K562 (cell line): Measurements from ENCODE around the gene ACTRT3. TPM values are rescaled to one million over a fixed set of nuclear protein-coding genes. Genes with fewer than 3 reads are reported as not detected.
A peak's percentile ranks its signal among the peaks of the same experiment; 100 is the strongest.

Source experiments
- ATF1 ChIP-seq, 2 experiments: fragments of 450-650 bp in 1 of 2; IDR thresholded peaks; 2 replicates each; pipeline ENCODE4 v1.6.1; 2016; ENCODE audit warnings: missing compliant biosample characterization in 1 of 2, missing genetic modification characterization in 1 of 2
- DPF2 ChIP-seq: fragments of 450-650 bp; IDR thresholded peaks from 2 replicates; pipeline ENCODE4 v1.6.1; 2016
- KAT2B ChIP-seq: IDR thresholded peaks from one replicate; pipeline ENCODE4 v1.6.1; 2012; ENCODE audit warnings: low read depth, mild to moderate bottlenecking, control low read depth, inconsistent platforms, low read length, moderate library complexity
- NFYB ChIP-seq: IDR thresholded peaks from 2 replicates; pipeline ENCODE4 v1.6.1; 2011; ENCODE audit warnings: mild to moderate bottlenecking, moderate library complexity; ENCODE audit not compliant: insufficient read length; ENCODE audit errors: extremely low read depth
- RHOXF2B ChIP-seq: fragments of 250-450 bp; sonication (Bioruptor Pico); conservative IDR thresholded peaks from 2 replicates; pipeline ENCODE4 v1.5.1; 2021
- RNF2 ChIP-seq: sonication (generic); IDR thresholded peaks from 2 replicates; pipeline ENCODE4 v1.6.1; 2016
- TRIM24 ChIP-seq, 2 experiments: fragments of 450-650 bp; IDR thresholded peaks; 2 replicates each; pipeline ENCODE4 v1.6.1; 2016
- YY1 ChIP-seq, 3 experiments: IDR thresholded peaks; 2 replicates each; pipeline ENCODE4 v1.6.1; 2011; ENCODE audit warnings: low read length in 2 of 3, mild to moderate bottlenecking in 2 of 3, moderate library complexity in 2 of 3, borderline replicate concordance in 1 of 3, control low read depth in 1 of 3, low read depth in 1 of 3; ENCODE audit not compliant: insufficient read depth in 3 of 3, insufficient replicate concordance in 2 of 3, control insufficient read depth in 1 of 3, insufficient read length in 1 of 3; ENCODE audit errors: extremely low read depth in 1 of 3
- ZNF766 ChIP-seq: fragments of 200-800 bp; sonication (Bioruptor generic); conservative IDR thresholded peaks from 2 replicates; pipeline ENCODE4 v1.6.1; 2016; ENCODE audit warnings: missing genetic modification characterization, missing compliant biosample characterization
- polyA plus RNA-seq, 8 experiments: library from polyadenylated mRNA; depleted of rRNA in 4 of 8; stranded (reverse) in 5 of 8; unstranded in 3 of 8; fragments of >200 nt; fragmentation: Nextera tagmentation in 2 of 8; fragmentation: Illumina TruSeq in 1 of 8; extraction: Ambion mirVana in 2 of 8; extraction: Trizol in 1 of 8; gene quantifications; 2 replicates each; pipeline versions ENCODE4 v1.2.1 to v1.2.3, GENCODE V29; 2011 to 2014; ENCODE audit warnings: inconsistent platforms in 1 of 8, missing spikeins in 1 of 8
- total RNA-seq, 7 experiments: library from RNA; depleted of rRNA in 6 of 7; stranded (reverse); fragments of >200 nt in 6 of 7; fragmentation: Illumina TruSeq in 2 of 7; extraction: Trizol in 2 of 7; gene quantifications; 2 replicates each; pipeline versions ENCODE4 v1.2.1 to v1.2.3, GENCODE V29; 2011 to 2021; ENCODE audit warnings: low replicate concordance in 1 of 7
- TF ChIP-seq, protein P1 (sequence below): fragments of 450-650 bp; IDR thresholded peaks from 2 replicates; pipeline ENCODE4 v1.6.1; 2016; ENCODE audit warnings: mild to moderate bottlenecking, moderate library complexity
- TF ChIP-seq, protein P2 (sequence below): fragments of 450-650 bp; IDR thresholded peaks from 2 replicates; pipeline ENCODE4 v1.6.1; 2016; ENCODE audit warnings: missing biosample characterization, missing genetic modification characterization
- TF ChIP-seq, protein P3 (sequence below): fragments of 450-650 bp; IDR thresholded peaks from 2 replicates; pipeline ENCODE4 v1.6.1; 2016; ENCODE audit warnings: mild to moderate bottlenecking

The ACTRT3 gene
- total and polyA plus RNA-seq, 9 of the 15 experiments (the other 6 are each of a cell fraction or from before 2014, with no cell fraction given), result 0.06 to 0.11 (median 0.07) TPM; not detected in 5

DNA sequence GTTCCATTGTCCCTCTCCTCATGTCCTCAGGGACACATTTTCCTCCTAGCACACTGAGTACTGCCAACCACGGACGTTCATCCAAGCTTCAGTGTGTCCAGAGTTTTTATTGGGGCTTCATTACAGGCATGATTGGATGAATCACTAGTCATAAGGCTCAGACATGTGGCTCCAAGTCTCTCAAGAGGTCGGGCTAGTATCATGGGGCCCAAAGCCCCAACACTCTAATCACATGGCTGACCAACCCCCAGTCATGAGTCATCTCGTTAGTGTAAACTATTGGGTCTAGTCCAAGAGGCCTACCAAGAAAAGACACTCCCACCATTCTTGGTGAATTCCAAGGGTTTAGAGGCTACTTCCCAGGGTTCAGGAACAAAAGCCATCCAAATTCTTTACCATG is 8.9 kb downstream of the ACTRT3 start (continued):
- TF ChIP-seq, protein P1, sequence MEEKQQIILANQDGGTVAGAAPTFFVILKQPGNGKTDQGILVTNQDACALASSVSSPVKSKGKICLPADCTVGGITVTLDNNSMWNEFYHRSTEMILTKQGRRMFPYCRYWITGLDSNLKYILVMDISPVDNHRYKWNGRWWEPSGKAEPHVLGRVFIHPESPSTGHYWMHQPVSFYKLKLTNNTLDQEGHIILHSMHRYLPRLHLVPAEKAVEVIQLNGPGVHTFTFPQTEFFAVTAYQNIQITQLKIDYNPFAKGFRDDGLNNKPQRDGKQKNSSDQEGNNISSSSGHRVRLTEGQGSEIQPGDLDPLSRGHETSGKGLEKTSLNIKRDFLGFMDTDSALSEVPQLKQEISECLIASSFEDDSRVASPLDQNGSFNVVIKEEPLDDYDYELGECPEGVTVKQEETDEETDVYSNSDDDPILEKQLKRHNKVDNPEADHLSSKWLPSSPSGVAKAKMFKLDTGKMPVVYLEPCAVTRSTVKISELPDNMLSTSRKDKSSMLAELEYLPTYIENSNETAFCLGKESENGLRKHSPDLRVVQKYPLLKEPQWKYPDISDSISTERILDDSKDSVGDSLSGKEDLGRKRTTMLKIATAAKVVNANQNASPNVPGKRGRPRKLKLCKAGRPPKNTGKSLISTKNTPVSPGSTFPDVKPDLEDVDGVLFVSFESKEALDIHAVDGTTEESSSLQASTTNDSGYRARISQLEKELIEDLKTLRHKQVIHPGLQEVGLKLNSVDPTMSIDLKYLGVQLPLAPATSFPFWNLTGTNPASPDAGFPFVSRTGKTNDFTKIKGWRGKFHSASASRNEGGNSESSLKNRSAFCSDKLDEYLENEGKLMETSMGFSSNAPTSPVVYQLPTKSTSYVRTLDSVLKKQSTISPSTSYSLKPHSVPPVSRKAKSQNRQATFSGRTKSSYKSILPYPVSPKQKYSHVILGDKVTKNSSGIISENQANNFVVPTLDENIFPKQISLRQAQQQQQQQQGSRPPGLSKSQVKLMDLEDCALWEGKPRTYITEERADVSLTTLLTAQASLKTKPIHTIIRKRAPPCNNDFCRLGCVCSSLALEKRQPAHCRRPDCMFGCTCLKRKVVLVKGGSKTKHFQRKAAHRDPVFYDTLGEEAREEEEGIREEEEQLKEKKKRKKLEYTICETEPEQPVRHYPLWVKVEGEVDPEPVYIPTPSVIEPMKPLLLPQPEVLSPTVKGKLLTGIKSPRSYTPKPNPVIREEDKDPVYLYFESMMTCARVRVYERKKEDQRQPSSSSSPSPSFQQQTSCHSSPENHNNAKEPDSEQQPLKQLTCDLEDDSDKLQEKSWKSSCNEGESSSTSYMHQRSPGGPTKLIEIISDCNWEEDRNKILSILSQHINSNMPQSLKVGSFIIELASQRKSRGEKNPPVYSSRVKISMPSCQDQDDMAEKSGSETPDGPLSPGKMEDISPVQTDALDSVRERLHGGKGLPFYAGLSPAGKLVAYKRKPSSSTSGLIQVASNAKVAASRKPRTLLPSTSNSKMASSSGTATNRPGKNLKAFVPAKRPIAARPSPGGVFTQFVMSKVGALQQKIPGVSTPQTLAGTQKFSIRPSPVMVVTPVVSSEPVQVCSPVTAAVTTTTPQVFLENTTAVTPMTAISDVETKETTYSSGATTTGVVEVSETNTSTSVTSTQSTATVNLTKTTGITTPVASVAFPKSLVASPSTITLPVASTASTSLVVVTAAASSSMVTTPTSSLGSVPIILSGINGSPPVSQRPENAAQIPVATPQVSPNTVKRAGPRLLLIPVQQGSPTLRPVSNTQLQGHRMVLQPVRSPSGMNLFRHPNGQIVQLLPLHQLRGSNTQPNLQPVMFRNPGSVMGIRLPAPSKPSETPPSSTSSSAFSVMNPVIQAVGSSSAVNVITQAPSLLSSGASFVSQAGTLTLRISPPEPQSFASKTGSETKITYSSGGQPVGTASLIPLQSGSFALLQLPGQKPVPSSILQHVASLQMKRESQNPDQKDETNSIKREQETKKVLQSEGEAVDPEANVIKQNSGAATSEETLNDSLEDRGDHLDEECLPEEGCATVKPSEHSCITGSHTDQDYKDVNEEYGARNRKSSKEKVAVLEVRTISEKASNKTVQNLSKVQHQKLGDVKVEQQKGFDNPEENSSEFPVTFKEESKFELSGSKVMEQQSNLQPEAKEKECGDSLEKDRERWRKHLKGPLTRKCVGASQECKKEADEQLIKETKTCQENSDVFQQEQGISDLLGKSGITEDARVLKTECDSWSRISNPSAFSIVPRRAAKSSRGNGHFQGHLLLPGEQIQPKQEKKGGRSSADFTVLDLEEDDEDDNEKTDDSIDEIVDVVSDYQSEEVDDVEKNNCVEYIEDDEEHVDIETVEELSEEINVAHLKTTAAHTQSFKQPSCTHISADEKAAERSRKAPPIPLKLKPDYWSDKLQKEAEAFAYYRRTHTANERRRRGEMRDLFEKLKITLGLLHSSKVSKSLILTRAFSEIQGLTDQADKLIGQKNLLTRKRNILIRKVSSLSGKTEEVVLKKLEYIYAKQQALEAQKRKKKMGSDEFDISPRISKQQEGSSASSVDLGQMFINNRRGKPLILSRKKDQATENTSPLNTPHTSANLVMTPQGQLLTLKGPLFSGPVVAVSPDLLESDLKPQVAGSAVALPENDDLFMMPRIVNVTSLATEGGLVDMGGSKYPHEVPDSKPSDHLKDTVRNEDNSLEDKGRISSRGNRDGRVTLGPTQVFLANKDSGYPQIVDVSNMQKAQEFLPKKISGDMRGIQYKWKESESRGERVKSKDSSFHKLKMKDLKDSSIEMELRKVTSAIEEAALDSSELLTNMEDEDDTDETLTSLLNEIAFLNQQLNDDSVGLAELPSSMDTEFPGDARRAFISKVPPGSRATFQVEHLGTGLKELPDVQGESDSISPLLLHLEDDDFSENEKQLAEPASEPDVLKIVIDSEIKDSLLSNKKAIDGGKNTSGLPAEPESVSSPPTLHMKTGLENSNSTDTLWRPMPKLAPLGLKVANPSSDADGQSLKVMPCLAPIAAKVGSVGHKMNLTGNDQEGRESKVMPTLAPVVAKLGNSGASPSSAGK, result peak; percentile 87
- TF ChIP-seq RHOXF2B (CRISPR knock-in tag), result no peak
- peak in 1 of 3 experiments; percentile 27 for TF ChIP-seq YY1 (IDR thresholded peaks at IDR 0.05; ENCODE audit: borderline replicate concordance in 1 of 3, control insufficient read depth in 1 of 3, extremely low read depth in 1 of 3, insufficient read depth in 3 of 3, insufficient read length in 1 of 3, insufficient replicate concordance in 2 of 3, low read depth in 1 of 3, low read length in 2 of 3)
- no peak for TF ChIP-seq ATF1 (CRISPR knock-in tag; IDR thresholded peaks at IDR 0.05)
- TF ChIP-seq ATF1 (tag; IDR thresholded peaks at IDR 0.05), result peak; percentile 35; the same call in 1 of the 2 replicates
- TF ChIP-seq, protein P2, sequence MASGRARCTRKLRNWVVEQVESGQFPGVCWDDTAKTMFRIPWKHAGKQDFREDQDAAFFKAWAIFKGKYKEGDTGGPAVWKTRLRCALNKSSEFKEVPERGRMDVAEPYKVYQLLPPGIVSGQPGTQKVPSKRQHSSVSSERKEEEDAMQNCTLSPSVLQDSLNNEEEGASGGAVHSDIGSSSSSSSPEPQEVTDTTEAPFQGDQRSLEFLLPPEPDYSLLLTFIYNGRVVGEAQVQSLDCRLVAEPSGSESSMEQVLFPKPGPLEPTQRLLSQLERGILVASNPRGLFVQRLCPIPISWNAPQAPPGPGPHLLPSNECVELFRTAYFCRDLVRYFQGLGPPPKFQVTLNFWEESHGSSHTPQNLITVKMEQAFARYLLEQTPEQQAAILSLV (tag), result no peak
- peak; percentile 77 for TF ChIP-seq DPF2
- TF ChIP-seq, protein P3, sequence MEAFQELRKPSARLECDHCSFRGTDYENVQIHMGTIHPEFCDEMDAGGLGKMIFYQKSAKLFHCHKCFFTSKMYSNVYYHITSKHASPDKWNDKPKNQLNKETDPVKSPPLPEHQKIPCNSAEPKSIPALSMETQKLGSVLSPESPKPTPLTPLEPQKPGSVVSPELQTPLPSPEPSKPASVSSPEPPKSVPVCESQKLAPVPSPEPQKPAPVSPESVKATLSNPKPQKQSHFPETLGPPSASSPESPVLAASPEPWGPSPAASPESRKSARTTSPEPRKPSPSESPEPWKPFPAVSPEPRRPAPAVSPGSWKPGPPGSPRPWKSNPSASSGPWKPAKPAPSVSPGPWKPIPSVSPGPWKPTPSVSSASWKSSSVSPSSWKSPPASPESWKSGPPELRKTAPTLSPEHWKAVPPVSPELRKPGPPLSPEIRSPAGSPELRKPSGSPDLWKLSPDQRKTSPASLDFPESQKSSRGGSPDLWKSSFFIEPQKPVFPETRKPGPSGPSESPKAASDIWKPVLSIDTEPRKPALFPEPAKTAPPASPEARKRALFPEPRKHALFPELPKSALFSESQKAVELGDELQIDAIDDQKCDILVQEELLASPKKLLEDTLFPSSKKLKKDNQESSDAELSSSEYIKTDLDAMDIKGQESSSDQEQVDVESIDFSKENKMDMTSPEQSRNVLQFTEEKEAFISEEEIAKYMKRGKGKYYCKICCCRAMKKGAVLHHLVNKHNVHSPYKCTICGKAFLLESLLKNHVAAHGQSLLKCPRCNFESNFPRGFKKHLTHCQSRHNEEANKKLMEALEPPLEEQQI, result peak; percentile 90
- TF ChIP-seq NFYB, result no peak
- peak; percentile 70 for TF ChIP-seq RNF2
- TF ChIP-seq KAT2B, result no peak
- peak; percentile 71 to 84; a peak in 3 of 4 replicates for TF ChIP-seq TRIM24 (IDR thresholded peaks at IDR 0.05)
- TF ChIP-seq ZNF766 (CRISPR knock-in tag), result 0 out of 2 replicates have a peak, but pooled peaks have one; percentile 42
